ENCODE results near the gene DZIP1L. TPM values are rescaled to one million over a fixed set of nuclear protein-coding genes. Genes with fewer than 3 reads are reported as not detected.
"Not testable (repeated sequence)": the region's sequence is repeated elsewhere in the genome, so short reads cannot be mapped to it uniquely, and the experiment has no call there.

DZIP1L gene
- total RNA-seq, 1 experiment from 2014 or later: 2.4 TPM

DNA sequence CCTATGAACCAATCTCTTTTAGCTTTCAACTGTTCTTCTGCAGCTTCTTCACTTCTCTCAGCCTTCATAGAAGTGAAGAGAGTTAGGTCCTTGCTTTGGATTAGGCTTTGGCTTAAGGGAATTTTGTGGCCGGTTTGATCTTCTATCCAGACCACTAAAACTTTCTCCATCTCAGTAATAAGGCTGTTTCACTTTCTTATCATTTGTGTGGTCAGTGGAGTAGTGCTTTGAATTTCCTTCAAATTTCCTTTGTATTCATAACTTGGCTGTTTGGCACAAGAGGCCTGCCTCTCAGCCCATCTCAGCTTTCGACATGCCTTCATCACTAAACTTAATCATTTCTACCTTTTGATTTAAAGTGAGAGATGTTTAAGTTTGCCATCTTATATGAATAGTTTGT lies 21.7 kb downstream of the DZIP1L start:
- Histone ChIP-seq H3K9me3 (no peaks in the 10 kb centered on the region), H3K4me1 (no peaks in the 10 kb centered on the region), H3K36me3 (ENCODE audit: control insufficient read depth, insufficient read depth, low read length) (no peaks in the 10 kb centered on the region), H3K4me3 (ENCODE audit: low read depth, low read length) (no peak overlapping the region), H3K27me3 (replicated peaks; ENCODE audit: control insufficient read depth, insufficient read depth, low read length) (no peaks in the 10 kb centered on the region)
- intact Hi-C loops (cut with micrococcal nuclease; ENCODE audit: unreplicated experiment): no loop called here
- POLR2A ChIA-PET: no interaction called here
- Mint-ChIP-seq H3K27ac (ENCODE audit: unreplicated experiment) (no peak overlapping the region), H3K27me3 (ENCODE audit: insufficient read depth, unreplicated experiment) (no peaks in the 10 kb centered on the region), H3K4me3 (ENCODE audit: unreplicated experiment) (no peak overlapping the region), H3K36me3 (ENCODE audit: insufficient read depth, unreplicated experiment) (no peaks in the 10 kb centered on the region), H3K4me1 (ENCODE audit: low read depth, unreplicated experiment) (no peaks in the 10 kb centered on the region), H3K9me3 (ENCODE audit: unreplicated experiment) (no peaks in the 10 kb centered on the region)
- BruUV-seq (replicated peaks): no TSS peak
- CTCF ChIA-PET: no interaction called here
- no peak for DNase-seq
- TF ChIP-seq CTCF (IDR thresholded peaks at IDR 0.05; ENCODE audit: insufficient read depth in 1 of 2, low read depth in 1 of 2, low read length in 1 of 2, severe bottlenecking in 1 of 2, unreplicated experiment in 1 of 2): no peak

GRCh38 chr3:138092023-138092422 lies 23.4 kb downstream of the DZIP1L start:
- intact Hi-C loops (cut with micrococcal nuclease; ENCODE audit: unreplicated experiment): no loop called here
- CTCF ChIA-PET: no interaction called here

GRCh38 chr3:138089091-138089490 lies 26.3 kb downstream of the DZIP1L start:
- H3K27ac Mint-ChIP-seq (ENCODE audit: unreplicated experiment): no peak overlapping the region
- H3K4me1 ChIP-seq: no peaks in the 10 kb centered on the region

More at GRCh38 chr3:138092023-138092422, 23.4 kb downstream of the DZIP1L start:
- Mint-ChIP-seq H3K4me3 (ENCODE audit: unreplicated experiment) (no peak overlapping the region), H3K27ac (ENCODE audit: unreplicated experiment) (no peak overlapping the region), H3K9me3 (ENCODE audit: unreplicated experiment) (no peaks in the 10 kb centered on the region), H3K4me1 (ENCODE audit: low read depth, unreplicated experiment) (no peaks in the 10 kb centered on the region), H3K27me3 (ENCODE audit: insufficient read depth, unreplicated experiment) (no peaks in the 10 kb centered on the region), H3K36me3 (ENCODE audit: insufficient read depth, unreplicated experiment) (no peaks in the 10 kb centered on the region)
- no TSS peak for BruUV-seq (replicated peaks)
- no peak for TF ChIP-seq CTCF (IDR thresholded peaks at IDR 0.05; ENCODE audit: insufficient read depth in 1 of 2, low read depth in 1 of 2, low read length in 1 of 2, severe bottlenecking in 1 of 2, unreplicated experiment in 1 of 2)
- Histone ChIP-seq H3K4me1 (no peaks in the 10 kb centered on the region), H3K36me3 (ENCODE audit: control insufficient read depth, insufficient read depth, low read length) (no peaks in the 10 kb centered on the region), H3K27me3 (replicated peaks; ENCODE audit: control insufficient read depth, insufficient read depth, low read length) (no peaks in the 10 kb centered on the region), H3K4me3 (ENCODE audit: low read depth, low read length) (no peak overlapping the region), H3K9me3 (no peaks in the 10 kb centered on the region)
- POLR2A ChIA-PET: no interaction called here
- no peak for DNase-seq

GRCh38 chr3:138085745-138086144 lies 29.7 kb downstream of the DZIP1L start:
- POLR2A ChIA-PET; H3K36me3 ChIP-seq (ENCODE audit: control insufficient read depth, insufficient read depth, low read length); H3K4me3 Mint-ChIP-seq (ENCODE audit: unreplicated experiment); H3K27ac Mint-ChIP-seq (ENCODE audit: unreplicated experiment); DNase-seq; H3K27me3 ChIP-seq (replicated peaks; ENCODE audit: control insufficient read depth, insufficient read depth, low read length); BruUV-seq (replicated peaks); H3K4me3 ChIP-seq (ENCODE audit: low read depth, low read length); H3K9me3 Mint-ChIP-seq (ENCODE audit: unreplicated experiment); intact Hi-C loops (cut with micrococcal nuclease; ENCODE audit: unreplicated experiment); H3K36me3 Mint-ChIP-seq (ENCODE audit: insufficient read depth, unreplicated experiment); H3K27me3 Mint-ChIP-seq (ENCODE audit: insufficient read depth, unreplicated experiment); H3K9me3 ChIP-seq: not testable (repeated sequence)
- peaks cover 12% of the 10 kb centered on the region; the same call in 1 of the 2 replicates for H3K4me1 ChIP-seq
- peaks cover 15% of the 10 kb centered on the region for H3K4me1 Mint-ChIP-seq (ENCODE audit: low read depth, unreplicated experiment)
- CTCF ChIA-PET: interaction anchor here (1.3 kb wide), 1 partner anchor 16 kb away, joined by 4 read pairs; no protein-coding TSS in a partner anchor

More at GRCh38 chr3:138089091-138089490, 26.3 kb downstream of the DZIP1L start:
- no peaks in the 10 kb centered on the region for H3K27me3 ChIP-seq (replicated peaks; ENCODE audit: control insufficient read depth, insufficient read depth, low read length)
- TF ChIP-seq CTCF (IDR thresholded peaks at IDR 0.05; ENCODE audit: insufficient read depth in 1 of 2, low read depth in 1 of 2, low read length in 1 of 2, severe bottlenecking in 1 of 2, unreplicated experiment in 1 of 2): no peak
- no peaks in the 10 kb centered on the region for H3K9me3 ChIP-seq
- Mint-ChIP-seq H3K4me3 (ENCODE audit: unreplicated experiment) (no peak overlapping the region), H3K36me3 (ENCODE audit: insufficient read depth, unreplicated experiment) (no peaks in the 10 kb centered on the region), H3K9me3 (ENCODE audit: unreplicated experiment) (no peaks in the 10 kb centered on the region), H3K4me1 (ENCODE audit: low read depth, unreplicated experiment) (no peaks in the 10 kb centered on the region), H3K27me3 (ENCODE audit: insufficient read depth, unreplicated experiment) (no peaks in the 10 kb centered on the region)
- ChIA-PET CTCF (interaction anchor here (1.5 kb wide), 1 partner anchor 29 kb away, joined by 4 read pairs; no protein-coding TSS in a partner anchor), POLR2A (no interaction called here)
- no peaks in the 10 kb centered on the region for H3K36me3 ChIP-seq (ENCODE audit: control insufficient read depth, insufficient read depth, low read length)
- intact Hi-C loops (cut with micrococcal nuclease; ENCODE audit: unreplicated experiment): no loop called here
- BruUV-seq (replicated peaks): no TSS peak
- DNase-seq: no peak
- H3K4me3 ChIP-seq (ENCODE audit: low read depth, low read length): no peak overlapping the region

Data from Caco-2 (cell line).